OCI-LY1 (cell line): Measurements from ENCODE around the gene UBE2R2.

ENCODE experiments used
- EZH2 ChIP-seq: fragments of 200-600 bp; sonication (generic), shearing (Covaris generic); IDR thresholded peaks from 2 replicates; pipeline ENCODE4 v1.8.0; 2017; ENCODE audit warnings: borderline replicate concordance, mixed run types, mild to moderate bottlenecking, antibody characterized with exemption, low read length, moderate library complexity, mixed read lengths
- TF ChIP-seq, protein P1 (sequence below): fragments of 200-600 bp; sonication (generic), shearing (Covaris generic); IDR thresholded peaks from 2 replicates; pipeline ENCODE4 v1.5.1; 2017; ENCODE audit warnings: mild to moderate bottlenecking, antibody characterized with exemption, low read length, moderate library complexity, mixed read lengths

DNA sequence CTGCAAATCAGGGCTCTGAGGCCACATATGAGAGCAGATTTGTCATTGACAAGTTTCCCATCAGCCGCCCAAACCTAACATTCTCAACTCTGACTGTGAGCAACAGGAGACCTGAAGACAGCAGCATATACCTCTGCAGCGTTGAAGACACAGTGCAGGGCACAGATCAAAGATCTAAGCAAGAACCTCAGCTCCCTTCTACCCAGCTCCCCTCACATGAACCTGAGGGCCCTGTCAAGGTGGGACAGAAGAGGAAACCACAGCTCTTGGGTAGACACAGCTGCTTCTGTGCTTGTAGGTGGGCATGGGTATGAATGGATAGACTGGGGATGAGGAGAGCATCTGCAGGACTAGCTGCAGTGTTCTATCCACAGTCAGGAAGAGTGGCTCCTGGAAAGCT is 30.3 kb upstream of the UBE2R2 start:
- TF ChIP-seq EZH2 = no peak
- TF ChIP-seq, protein P1, sequence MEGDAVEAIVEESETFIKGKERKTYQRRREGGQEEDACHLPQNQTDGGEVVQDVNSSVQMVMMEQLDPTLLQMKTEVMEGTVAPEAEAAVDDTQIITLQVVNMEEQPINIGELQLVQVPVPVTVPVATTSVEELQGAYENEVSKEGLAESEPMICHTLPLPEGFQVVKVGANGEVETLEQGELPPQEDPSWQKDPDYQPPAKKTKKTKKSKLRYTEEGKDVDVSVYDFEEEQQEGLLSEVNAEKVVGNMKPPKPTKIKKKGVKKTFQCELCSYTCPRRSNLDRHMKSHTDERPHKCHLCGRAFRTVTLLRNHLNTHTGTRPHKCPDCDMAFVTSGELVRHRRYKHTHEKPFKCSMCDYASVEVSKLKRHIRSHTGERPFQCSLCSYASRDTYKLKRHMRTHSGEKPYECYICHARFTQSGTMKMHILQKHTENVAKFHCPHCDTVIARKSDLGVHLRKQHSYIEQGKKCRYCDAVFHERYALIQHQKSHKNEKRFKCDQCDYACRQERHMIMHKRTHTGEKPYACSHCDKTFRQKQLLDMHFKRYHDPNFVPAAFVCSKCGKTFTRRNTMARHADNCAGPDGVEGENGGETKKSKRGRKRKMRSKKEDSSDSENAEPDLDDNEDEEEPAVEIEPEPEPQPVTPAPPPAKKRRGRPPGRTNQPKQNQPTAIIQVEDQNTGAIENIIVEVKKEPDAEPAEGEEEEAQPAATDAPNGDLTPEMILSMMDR = no peak
